Esophagus muscularis mucosa (tissue), 3 donors: ENCODE measurements around the gene SKA3.

Source experiments
- POLR2AphosphoS5 ChIP-seq, 2 donors: sonication (generic); formaldehyde crosslinking; IDR thresholded peaks; one replicate each; pipeline ENCODE4 v1.6.1; 2017; ENCODE audit warnings: antibody characterized with exemption in 2 of 2
- TF ChIP-seq, protein P1 (sequence below), 3 experiments: fragments of 200-600 bp in 2 of 3; fragments of 450-650 bp in 1 of 3; sonication (generic) in 2 of 3; IDR thresholded peaks; one replicate each; pipeline ENCODE4 v1.5.1; 2017 to 2019; ENCODE audit warnings: antibody characterized with exemption in 3 of 3, mild to moderate bottlenecking in 2 of 3, moderate library complexity in 1 of 3

DNA sequence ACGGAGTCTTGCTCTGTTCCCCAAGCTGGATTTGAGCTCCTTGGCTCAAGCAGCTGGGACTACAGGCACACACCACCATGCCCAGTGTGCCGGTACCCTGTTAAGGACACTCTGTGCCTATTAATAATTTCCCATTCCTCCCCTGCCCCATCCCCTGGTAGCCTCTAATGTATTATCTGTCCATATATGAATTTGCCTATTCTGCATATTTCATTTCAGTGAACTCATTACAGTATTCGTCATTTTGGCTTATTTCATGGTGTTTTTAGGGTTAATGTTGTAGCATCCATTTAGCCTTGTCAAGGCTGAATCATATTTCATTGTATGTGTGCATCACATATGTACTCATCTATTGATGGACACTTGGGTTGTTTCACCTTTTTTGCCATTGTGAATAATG, 33.6 kb downstream of the SKA3 start:
- TF ChIP-seq, protein P1, sequence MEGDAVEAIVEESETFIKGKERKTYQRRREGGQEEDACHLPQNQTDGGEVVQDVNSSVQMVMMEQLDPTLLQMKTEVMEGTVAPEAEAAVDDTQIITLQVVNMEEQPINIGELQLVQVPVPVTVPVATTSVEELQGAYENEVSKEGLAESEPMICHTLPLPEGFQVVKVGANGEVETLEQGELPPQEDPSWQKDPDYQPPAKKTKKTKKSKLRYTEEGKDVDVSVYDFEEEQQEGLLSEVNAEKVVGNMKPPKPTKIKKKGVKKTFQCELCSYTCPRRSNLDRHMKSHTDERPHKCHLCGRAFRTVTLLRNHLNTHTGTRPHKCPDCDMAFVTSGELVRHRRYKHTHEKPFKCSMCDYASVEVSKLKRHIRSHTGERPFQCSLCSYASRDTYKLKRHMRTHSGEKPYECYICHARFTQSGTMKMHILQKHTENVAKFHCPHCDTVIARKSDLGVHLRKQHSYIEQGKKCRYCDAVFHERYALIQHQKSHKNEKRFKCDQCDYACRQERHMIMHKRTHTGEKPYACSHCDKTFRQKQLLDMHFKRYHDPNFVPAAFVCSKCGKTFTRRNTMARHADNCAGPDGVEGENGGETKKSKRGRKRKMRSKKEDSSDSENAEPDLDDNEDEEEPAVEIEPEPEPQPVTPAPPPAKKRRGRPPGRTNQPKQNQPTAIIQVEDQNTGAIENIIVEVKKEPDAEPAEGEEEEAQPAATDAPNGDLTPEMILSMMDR (IDR thresholded peaks at IDR 0.05) = no peak
- no peak for TF ChIP-seq POLR2AphosphoS5 (IDR thresholded peaks at IDR 0.05)
